ENCODE results near the gene IGFL4. TPM values are rescaled to one million over a fixed set of nuclear protein-coding genes. Genes with fewer than 3 reads are reported as not detected.

The IGFL4 gene
- total and polyA plus RNA-seq, 2 of the 13 experiments (the other 11 are each of a cell fraction or from before 2014, with no cell fraction given) = 1.2 to 1.4 TPM

DNA sequence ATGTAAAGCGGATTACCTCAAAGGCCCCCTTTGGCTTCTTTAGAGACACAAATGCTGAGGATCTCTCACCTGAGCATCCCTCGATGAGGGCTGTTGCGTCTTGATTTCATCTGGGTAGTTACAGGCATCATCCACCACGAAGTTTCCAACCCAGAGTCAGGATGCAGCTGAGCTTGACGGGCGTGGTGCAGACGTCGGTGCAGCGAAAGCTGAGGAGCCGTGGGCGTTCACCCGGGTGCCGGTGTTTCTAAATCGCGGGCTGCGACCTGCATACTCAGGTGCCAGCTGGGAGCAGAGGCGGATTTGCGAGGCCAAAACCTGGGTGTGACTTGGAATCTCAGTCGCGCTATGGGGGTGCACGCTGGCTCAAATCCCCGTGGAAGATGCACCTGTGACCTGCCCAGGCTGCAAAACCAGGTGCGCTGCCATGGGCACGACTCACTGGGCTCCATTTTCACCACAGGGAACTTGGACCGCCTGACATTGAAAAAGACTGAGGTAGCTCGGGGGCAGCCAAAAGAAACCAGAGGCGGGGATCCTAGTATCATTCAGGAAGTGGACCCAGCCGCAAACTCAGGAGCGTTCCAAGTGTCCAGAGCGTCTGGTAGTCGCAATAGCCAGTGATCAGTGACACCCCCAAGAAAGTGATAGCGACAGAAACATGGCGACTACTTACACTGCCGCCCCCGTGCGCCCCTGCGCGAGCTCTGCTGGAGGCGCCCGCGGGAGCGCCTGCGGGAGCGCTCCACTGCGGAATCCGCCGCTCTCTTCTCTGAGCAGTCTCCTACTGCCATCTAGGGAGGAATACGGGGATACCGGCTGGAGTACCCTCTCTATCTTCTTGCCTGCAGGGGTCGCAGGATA, 36.4 kb upstream of the IGFL4 start (continued):
- no peak for TF ChIP-seq GLI4 (CRISPR knock-in tag; IDR thresholded peaks at IDR 0.05; ENCODE audit: borderline replicate concordance)
- peak; percentile 22; the same call in 1 of the 2 replicates for TF ChIP-seq MIXL1 (CRISPR knock-in tag; IDR thresholded peaks at IDR 0.05)
- no peak for TF ChIP-seq ZNF143 (CRISPR knock-in tag; IDR thresholded peaks at IDR 0.05)
- no peak for TF ChIP-seq SP5 (CRISPR knock-in tag; IDR thresholded peaks at IDR 0.05; ENCODE audit: borderline replicate concordance, low read depth)
- peak; percentile 12; the same call in 1 of the 2 replicates for TF ChIP-seq SOX5 (CRISPR knock-in tag; IDR thresholded peaks at IDR 0.05; ENCODE audit: borderline replicate concordance)
- TF ChIP-seq ZNF660 (CRISPR knock-in tag; IDR thresholded peaks at IDR 0.05; ENCODE audit: borderline replicate concordance, low read depth) = no peak
- peak; percentile 40; the same call in 1 of the 2 replicates for TF ChIP-seq ZNF331 (CRISPR knock-in tag; IDR thresholded peaks at IDR 0.05)
- TF ChIP-seq, protein P1, sequence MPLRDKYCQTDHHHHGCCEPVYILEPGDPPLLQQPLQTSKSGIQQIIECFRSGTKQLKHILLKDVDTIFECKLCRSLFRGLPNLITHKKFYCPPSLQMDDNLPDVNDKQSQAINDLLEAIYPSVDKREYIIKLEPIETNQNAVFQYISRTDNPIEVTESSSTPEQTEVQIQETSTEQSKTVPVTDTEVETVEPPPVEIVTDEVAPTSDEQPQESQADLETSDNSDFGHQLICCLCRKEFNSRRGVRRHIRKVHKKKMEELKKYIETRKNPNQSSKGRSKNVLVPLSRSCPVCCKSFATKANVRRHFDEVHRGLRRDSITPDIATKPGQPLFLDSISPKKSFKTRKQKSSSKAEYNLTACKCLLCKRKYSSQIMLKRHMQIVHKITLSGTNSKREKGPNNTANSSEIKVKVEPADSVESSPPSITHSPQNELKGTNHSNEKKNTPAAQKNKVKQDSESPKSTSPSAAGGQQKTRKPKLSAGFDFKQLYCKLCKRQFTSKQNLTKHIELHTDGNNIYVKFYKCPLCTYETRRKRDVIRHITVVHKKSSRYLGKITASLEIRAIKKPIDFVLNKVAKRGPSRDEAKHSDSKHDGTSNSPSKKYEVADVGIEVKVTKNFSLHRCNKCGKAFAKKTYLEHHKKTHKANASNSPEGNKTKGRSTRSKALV (CRISPR knock-in tag; IDR thresholded peaks at IDR 0.05) = peak; percentile 89
- peak; percentile 52; the same call in 1 of the 2 replicates for TF ChIP-seq ZNF644 (CRISPR knock-in tag; IDR thresholded peaks at IDR 0.05; ENCODE audit: low read depth)
- TF ChIP-seq STAG1 (CRISPR knock-in tag; IDR thresholded peaks at IDR 0.05) = peak; percentile 96
- TF ChIP-seq, protein P2, sequence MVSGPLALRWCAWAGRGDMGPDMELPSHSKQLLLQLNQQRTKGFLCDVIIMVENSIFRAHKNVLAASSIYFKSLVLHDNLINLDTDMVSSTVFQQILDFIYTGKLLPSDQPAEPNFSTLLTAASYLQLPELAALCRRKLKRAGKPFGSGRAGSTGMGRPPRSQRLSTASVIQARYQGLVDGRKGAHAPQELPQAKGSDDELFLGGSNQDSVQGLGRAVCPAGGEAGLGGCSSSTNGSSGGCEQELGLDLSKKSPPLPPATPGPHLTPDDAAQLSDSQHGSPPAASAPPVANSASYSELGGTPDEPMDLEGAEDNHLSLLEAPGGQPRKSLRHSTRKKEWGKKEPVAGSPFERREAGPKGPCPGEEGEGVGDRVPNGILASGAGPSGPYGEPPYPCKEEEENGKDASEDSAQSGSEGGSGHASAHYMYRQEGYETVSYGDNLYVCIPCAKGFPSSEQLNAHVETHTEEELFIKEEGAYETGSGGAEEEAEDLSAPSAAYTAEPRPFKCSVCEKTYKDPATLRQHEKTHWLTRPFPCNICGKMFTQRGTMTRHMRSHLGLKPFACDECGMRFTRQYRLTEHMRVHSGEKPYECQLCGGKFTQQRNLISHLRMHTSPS (CRISPR knock-in tag; IDR thresholded peaks at IDR 0.05; ENCODE audit: low read depth) = no peak
- no peak for TF ChIP-seq ZNF468 (CRISPR knock-in tag; IDR thresholded peaks at IDR 0.05)
- TF ChIP-seq, protein P3, sequence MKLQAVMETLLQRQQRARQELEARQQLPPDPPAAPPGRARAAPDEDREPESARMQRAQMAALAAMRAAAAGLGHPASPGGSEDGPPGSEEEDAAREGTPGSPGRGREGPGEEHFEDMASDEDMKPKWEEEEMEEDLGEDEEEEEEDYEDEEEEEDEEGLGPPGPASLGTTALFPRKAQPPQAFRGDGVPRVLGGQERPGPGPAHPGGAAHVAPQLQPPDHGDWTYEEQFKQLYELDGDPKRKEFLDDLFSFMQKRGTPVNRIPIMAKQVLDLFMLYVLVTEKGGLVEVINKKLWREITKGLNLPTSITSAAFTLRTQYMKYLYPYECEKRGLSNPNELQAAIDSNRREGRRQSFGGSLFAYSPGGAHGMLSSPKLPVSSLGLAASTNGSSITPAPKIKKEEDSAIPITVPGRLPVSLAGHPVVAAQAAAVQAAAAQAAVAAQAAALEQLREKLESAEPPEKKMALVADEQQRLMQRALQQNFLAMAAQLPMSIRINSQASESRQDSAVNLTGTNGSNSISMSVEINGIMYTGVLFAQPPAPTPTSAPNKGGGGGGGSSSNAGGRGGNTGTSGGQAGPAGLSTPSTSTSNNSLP (IDR thresholded peaks at IDR 0.05; ENCODE audit: low read depth, low read length) = peak; percentile 72; the same call in 1 of the 2 replicates
- TF ChIP-seq NR1H2 (CRISPR knock-in tag; IDR thresholded peaks at IDR 0.05; ENCODE audit: borderline replicate concordance, low read depth) = no peak
- no peak for TF ChIP-seq CC2D1A (CRISPR knock-in tag; IDR thresholded peaks at IDR 0.05)
- TF ChIP-seq, protein P4, sequence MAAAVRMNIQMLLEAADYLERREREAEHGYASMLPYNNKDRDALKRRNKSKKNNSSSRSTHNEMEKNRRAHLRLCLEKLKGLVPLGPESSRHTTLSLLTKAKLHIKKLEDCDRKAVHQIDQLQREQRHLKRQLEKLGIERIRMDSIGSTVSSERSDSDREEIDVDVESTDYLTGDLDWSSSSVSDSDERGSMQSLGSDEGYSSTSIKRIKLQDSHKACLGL (CRISPR knock-in tag; IDR thresholded peaks at IDR 0.05) = no peak
- no peak for TF ChIP-seq JDP2 (CRISPR knock-in tag; IDR thresholded peaks at IDR 0.05; ENCODE audit: borderline replicate concordance)
- peak; percentile 90 for TF ChIP-seq SMC3 (IDR thresholded peaks at IDR 0.05; ENCODE audit: low read length)
- TF ChIP-seq TCF7 (IDR thresholded peaks at IDR 0.05; ENCODE audit: low read depth) = no peak
- TF ChIP-seq, protein P5, sequence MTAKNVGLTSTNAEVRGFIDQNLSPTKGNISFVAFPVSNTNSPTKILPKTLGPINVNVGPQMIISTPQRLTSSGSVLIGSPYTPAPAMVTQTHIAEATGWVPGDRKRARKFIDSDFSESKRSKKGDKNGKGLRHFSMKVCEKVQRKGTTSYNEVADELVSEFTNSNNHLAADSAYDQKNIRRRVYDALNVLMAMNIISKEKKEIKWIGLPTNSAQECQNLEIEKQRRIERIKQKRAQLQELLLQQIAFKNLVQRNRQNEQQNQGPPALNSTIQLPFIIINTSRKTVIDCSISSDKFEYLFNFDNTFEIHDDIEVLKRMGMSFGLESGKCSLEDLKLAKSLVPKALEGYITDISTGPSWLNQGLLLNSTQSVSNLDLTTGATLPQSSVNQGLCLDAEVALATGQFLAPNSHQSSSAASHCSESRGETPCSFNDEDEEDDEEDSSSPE (CRISPR knock-in tag; IDR thresholded peaks at IDR 0.05) = no peak
- TF ChIP-seq AKAP8 (CRISPR knock-in tag; IDR thresholded peaks at IDR 0.05) = no peak
- TF ChIP-seq FOXA1 (IDR thresholded peaks at IDR 0.05) = no peak
- no peak for TF ChIP-seq FOXA1 (CRISPR knock-in tag; IDR thresholded peaks at IDR 0.05)
- no peak for TF ChIP-seq U2AF2 (IDR thresholded peaks at IDR 0.05; ENCODE audit: low read depth, low read length)
- TF ChIP-seq ZNF329 (CRISPR knock-in tag; IDR thresholded peaks at IDR 0.05; ENCODE audit: low read depth) = no peak
